WTC11 (cell line): ENCODE data around the gene USP21. TPM values are rescaled to one million over a fixed set of nuclear protein-coding genes. Genes with fewer than 3 reads are reported as not detected.

ENCODE experiments used
- ATAC-seq: fragments of 200-7000 bp; cut with Tn5 transposase; 2 replicates; pipeline ENCODE4 v1.10.0; 2021; ENCODE audit warnings: mild to moderate bottlenecking, moderate library complexity
- CTCF ChIA-PET: fragments of 300-600 bp; sonication (Branson Sonifier 250); formaldehyde crosslinking; loops from one replicate; lab custom pipeline; 2021; ENCODE audit warnings: antibody characterized with exemption; lab: Charles Lee
- POLR2A ChIA-PET: fragments of 350-600 bp; sonication (Branson Sonifier 250); formaldehyde crosslinking; loops from one replicate; lab custom pipeline; 2021; ENCODE audit warnings: antibody characterized with exemption; lab: Charles Lee
- DNase-seq: peaks from one replicate; pipeline ENCODE4 v3.0.0; 2021; ENCODE audit warnings: low spot score
- H3K27ac Mint-ChIP-seq: 2 replicates; pipeline ENCODE4 v1.8.0; 2021; ENCODE audit warnings: mixed read lengths
- H3K27me3 Mint-ChIP-seq: 2 replicates; pipeline ENCODE4 v1.8.0; 2021; ENCODE audit warnings: low read depth, mild to moderate bottlenecking, moderate library complexity, mixed read lengths
- H3K36me3 Mint-ChIP-seq: 2 replicates; pipeline ENCODE4 v1.8.0; 2021; ENCODE audit warnings: mixed read lengths
- H3K4me1 Mint-ChIP-seq: 2 replicates; pipeline ENCODE4 v1.8.0; 2022; ENCODE audit warnings: mixed read lengths
- H3K4me3 Mint-ChIP-seq: 2 replicates; pipeline ENCODE4 v1.8.0; 2021; ENCODE audit warnings: mild to moderate bottlenecking, moderate library complexity, mixed read lengths
- H3K9me3 Mint-ChIP-seq: 2 replicates; pipeline ENCODE4 v1.8.0; 2021; ENCODE audit warnings: mixed read lengths
- ATF6 ChIP-seq: sonication (generic); formaldehyde crosslinking; IDR thresholded peaks from 2 replicates; pipeline ENCODE4 v1.8.1; 2023; ENCODE audit warnings: mild to moderate bottlenecking, missing genetic modification reagents
- E2F5 ChIP-seq: sonication (generic); formaldehyde crosslinking; IDR thresholded peaks from 2 replicates; pipeline ENCODE4 v1.8.1; 2022; ENCODE audit warnings: mild to moderate bottlenecking, moderate library complexity, missing genetic modification reagents
- ESRRA ChIP-seq: sonication (generic); formaldehyde crosslinking; IDR thresholded peaks from 2 replicates; pipeline ENCODE4 v1.8.1; 2022; ENCODE audit warnings: mild to moderate bottlenecking, missing genetic modification reagents, borderline replicate concordance
- KAT7 ChIP-seq: sonication (generic); formaldehyde crosslinking; IDR thresholded peaks from 2 replicates; pipeline ENCODE4 v1.8.1; 2023; ENCODE audit warnings: missing genetic modification reagents, mild to moderate bottlenecking, borderline replicate concordance
- NR1H2 ChIP-seq: sonication (generic); formaldehyde crosslinking; IDR thresholded peaks from 2 replicates; pipeline ENCODE4 v1.9.0; 2021; ENCODE audit warnings: mild to moderate bottlenecking, moderate library complexity, missing genetic modification reagents
- NR2C2 ChIP-seq: sonication (generic); formaldehyde crosslinking; IDR thresholded peaks from 2 replicates; pipeline ENCODE4 v1.8.0; 2022; ENCODE audit warnings: mild to moderate bottlenecking, missing genetic modification reagents
- SMAD3 ChIP-seq: sonication (generic); formaldehyde crosslinking; IDR thresholded peaks from 2 replicates; pipeline ENCODE4 v1.8.0; 2022; ENCODE audit warnings: missing genetic modification reagents, mild to moderate bottlenecking, borderline replicate concordance
- ZNF281 ChIP-seq: sonication (generic); formaldehyde crosslinking; IDR thresholded peaks from 2 replicates; pipeline ENCODE4 v1.8.0; 2023; ENCODE audit warnings: mild to moderate bottlenecking, missing genetic modification reagents
- total RNA-seq: library from RNA; stranded (reverse); gene quantifications from 3 replicates; pipeline ENCODE4 v1.2.3, GENCODE V29; 2021
- TF ChIP-seq, protein P1 (sequence below): sonication (generic); formaldehyde crosslinking; IDR thresholded peaks from 2 replicates; pipeline ENCODE4 v1.8.1; 2023; ENCODE audit warnings: mild to moderate bottlenecking, moderate library complexity, missing genetic modification reagents
- TF ChIP-seq, protein P2 (sequence below): sonication (generic); formaldehyde crosslinking; IDR thresholded peaks from 2 replicates; pipeline ENCODE4 v1.8.1; 2023; ENCODE audit warnings: mild to moderate bottlenecking, missing genetic modification reagents, moderate library complexity
- TF ChIP-seq, protein P3 (sequence below): sonication (generic); formaldehyde crosslinking; IDR thresholded peaks from 2 replicates; pipeline ENCODE4 v1.8.1; 2022; ENCODE audit warnings: missing genetic modification reagents, borderline replicate concordance
- TF ChIP-seq, protein P4 (sequence below): sonication (generic); formaldehyde crosslinking; conservative IDR thresholded peaks from 2 replicates; pipeline ENCODE4 v1.8.1; 2022; ENCODE audit warnings: mild to moderate bottlenecking, missing genetic modification reagents

Gene USP21
- total RNA-seq, 1 experiment from 2014 or later, result 30.8 TPM

GRCh38 chr1:161179698-161180097 is 20.4 kb downstream of the USP21 start (continued):
- TF ChIP-seq ZNF281 (CRISPR knock-in tag) (no peak), E2F5 (CRISPR knock-in tag) (no peak), KAT7 (CRISPR knock-in tag) (no peak), NR1H2 (no peak)
- TF ChIP-seq, protein P1, sequence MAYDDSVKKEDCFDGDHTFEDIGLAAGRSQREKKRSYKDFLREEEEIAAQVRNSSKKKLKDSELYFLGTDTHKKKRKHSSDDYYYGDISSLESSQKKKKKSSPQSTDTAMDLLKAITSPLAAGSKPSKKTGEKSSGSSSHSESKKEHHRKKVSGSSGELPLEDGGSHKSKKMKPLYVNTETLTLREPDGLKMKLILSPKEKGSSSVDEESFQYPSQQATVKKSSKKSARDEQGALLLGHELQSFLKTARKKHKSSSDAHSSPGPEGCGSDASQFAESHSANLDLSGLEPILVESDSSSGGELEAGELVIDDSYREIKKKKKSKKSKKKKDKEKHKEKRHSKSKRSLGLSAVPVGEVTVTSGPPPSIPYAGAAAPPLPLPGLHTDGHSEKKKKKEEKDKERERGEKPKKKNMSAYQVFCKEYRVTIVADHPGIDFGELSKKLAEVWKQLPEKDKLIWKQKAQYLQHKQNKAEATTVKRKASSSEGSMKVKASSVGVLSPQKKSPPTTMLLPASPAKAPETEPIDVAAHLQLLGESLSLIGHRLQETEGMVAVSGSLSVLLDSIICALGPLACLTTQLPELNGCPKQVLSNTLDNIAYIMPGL (CRISPR knock-in tag), result no peak

GRCh38 chr1:161180639-161181038 is 21.3 kb downstream of the USP21 start:
- H3K36me3 Mint-ChIP-seq, result 0 out of 2 replicates have a peak, but pooled peaks cover under 1% of the 10 kb centered on the region
- H3K4me1 Mint-ChIP-seq, result peaks cover 24% of the 10 kb centered on the region
- no peaks in the 10 kb centered on the region; the same call in 1 of the 2 replicates for H3K27me3 Mint-ChIP-seq
- no peak for ATAC-seq
- ChIA-PET CTCF (interaction anchor here (0.9 to 2.5 kb wide), 3 partner anchors 11 to 259 kb away, joined by 4 to 7 read pairs (median 4); partner anchors contain the start of gene PPOX), POLR2A (no interaction called here)
- H3K4me3 Mint-ChIP-seq, result no peak overlapping the region
- DNase-seq, result no peak
- no peaks in the 10 kb centered on the region for H3K9me3 Mint-ChIP-seq
- TF ChIP-seq SMAD3 (CRISPR knock-in tag) (no peak), ESRRA (CRISPR knock-in tag) (no peak)
- TF ChIP-seq, all 79 proteins: peak for 0
- H3K27ac Mint-ChIP-seq, result no peak overlapping the region

GRCh38 chr1:161182214-161182613 is 22.9 kb downstream of the USP21 start:
- no peak overlapping the region for H3K27ac Mint-ChIP-seq
- no peak overlapping the region for H3K4me3 Mint-ChIP-seq
- H3K9me3 Mint-ChIP-seq, result no peaks in the 10 kb centered on the region
- ChIA-PET POLR2A (no interaction called here), CTCF (interaction anchor here (1.1 to 2.5 kb wide), 5 partner anchors 12 to 108 kb away, joined by 3 to 7 read pairs (median 3); partner anchors contain the start of genes PPOX and TOMM40L)
- TF ChIP-seq ATF6 (CRISPR knock-in tag) (no peak), NR2C2 (CRISPR knock-in tag) (no peak), ZNF281 (CRISPR knock-in tag) (no peak)
- TF ChIP-seq, protein P2, sequence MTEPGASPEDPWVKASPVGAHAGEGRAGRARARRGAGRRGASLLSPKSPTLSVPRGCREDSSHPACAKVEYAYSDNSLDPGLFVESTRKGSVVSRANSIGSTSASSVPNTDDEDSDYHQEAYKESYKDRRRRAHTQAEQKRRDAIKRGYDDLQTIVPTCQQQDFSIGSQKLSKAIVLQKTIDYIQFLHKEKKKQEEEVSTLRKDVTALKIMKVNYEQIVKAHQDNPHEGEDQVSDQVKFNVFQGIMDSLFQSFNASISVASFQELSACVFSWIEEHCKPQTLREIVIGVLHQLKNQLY (CRISPR knock-in tag), result no peak
- TF ChIP-seq, protein P1 (CRISPR knock-in tag), result no peak
- TF ChIP-seq, protein P3, sequence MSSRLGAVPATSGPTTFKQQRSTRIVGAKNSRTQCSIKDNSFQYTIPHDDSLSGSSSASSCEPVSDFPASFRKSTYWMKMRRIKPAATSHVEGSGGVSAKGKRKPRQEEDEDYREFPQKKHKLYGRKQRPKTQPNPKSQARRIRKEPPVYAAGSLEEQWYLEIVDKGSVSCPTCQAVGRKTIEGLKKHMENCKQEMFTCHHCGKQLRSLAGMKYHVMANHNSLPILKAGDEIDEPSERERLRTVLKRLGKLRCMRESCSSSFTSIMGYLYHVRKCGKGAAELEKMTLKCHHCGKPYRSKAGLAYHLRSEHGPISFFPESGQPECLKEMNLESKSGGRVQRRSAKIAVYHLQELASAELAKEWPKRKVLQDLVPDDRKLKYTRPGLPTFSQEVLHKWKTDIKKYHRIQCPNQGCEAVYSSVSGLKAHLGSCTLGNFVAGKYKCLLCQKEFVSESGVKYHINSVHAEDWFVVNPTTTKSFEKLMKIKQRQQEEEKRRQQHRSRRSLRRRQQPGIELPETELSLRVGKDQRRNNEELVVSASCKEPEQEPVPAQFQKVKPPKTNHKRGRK (CRISPR knock-in tag), result no peak
- TF ChIP-seq, protein P4, sequence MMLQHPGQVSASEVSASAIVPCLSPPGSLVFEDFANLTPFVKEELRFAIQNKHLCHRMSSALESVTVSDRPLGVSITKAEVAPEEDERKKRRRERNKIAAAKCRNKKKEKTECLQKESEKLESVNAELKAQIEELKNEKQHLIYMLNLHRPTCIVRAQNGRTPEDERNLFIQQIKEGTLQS (CRISPR knock-in tag), result no peak
- H3K27me3 Mint-ChIP-seq, result no peaks in the 10 kb centered on the region; the same call in 1 of the 2 replicates
- ATAC-seq, result no peak
- no peaks in the 10 kb centered on the region for H3K36me3 Mint-ChIP-seq
- DNase-seq, result no peak
- H3K4me1 Mint-ChIP-seq, result peaks cover 14% of the 10 kb centered on the region
